H4 (cell line): Measurements from ENCODE around the gene IRF9. TPM values are rescaled to one million over a fixed set of nuclear protein-coding genes. Genes with fewer than 3 reads are reported as not detected.

Source experiments
- DNase-seq: peaks from one replicate; pipeline ENCODE4 v3.0.0-alpha.2; 2015; ENCODE audit warnings: low spot score
- total RNA-seq: library from RNA; depleted of rRNA; stranded (reverse); fragments of >200 nt; shearing (Covaris generic); gene quantifications from 2 replicates; pipeline ENCODE4 v1.2.3, GENCODE V29; 2014

IRF9 gene
- total RNA-seq, 1 experiment from 2014 or later, result 84.3 TPM

GRCh38 chr14:24177041-24177825 lies 16.2 kb downstream of the IRF9 start:
- DNase-seq, result no peak

DNA sequence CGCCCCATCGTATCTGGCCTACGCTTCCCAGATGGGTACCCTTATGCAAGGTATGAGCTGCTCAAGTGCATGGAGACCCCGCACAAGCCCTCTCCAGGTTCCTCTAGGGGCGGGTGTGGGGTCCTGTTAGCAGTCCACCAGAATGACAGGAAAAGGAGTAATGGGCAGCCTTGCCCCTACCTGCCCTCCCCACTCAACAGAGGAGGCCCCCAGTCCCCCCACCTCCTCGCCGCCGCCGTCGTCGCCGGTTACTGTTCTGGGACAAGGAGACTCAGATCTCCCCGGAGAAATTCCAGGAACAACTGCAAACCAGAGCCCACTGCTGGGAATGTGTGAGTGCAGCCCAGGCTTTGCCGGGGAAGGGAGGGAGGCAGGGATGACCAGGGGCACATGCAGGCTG lies 16.8 kb downstream of the IRF9 start:
- no peak for DNase-seq

DNA sequence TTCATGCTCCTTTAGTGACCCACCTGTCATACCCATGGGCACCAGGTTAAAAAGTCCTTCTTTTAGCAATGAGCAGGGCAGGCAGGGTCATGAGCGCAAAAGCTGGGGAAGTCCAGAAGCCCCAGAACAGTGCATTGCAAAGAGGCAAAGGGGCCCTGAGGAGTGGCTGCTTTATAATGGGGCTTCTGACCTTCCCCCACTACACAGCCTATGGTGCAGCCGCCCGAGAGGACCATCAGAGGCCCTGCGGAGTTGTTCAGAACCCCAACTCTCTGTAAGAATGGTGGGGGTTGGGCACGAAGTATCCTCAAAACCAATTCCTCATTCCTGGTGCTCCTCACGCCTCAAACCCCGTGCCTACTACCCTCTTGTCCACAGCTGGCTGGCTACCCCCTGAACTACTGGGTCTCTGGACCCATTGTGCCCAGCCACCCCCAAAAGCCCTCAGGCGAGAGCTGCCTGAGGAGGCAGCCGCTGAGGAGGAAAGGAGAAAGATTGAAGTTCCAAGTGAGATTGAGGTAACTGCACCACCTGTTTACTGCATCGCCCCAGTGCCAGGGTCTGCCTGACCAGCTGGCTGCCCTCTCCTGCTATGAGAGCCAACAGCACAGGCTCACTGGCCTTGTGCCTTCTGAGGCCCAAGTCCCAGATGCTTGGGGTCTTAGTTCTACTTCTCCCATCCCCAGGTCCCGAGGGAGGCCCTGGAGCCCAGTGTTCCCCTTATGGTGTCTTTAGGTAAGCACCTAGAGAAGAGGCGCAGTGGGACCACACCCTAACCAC lies 17.5 kb downstream of the IRF9 start:
- DNase-seq, result no peak

DNA sequence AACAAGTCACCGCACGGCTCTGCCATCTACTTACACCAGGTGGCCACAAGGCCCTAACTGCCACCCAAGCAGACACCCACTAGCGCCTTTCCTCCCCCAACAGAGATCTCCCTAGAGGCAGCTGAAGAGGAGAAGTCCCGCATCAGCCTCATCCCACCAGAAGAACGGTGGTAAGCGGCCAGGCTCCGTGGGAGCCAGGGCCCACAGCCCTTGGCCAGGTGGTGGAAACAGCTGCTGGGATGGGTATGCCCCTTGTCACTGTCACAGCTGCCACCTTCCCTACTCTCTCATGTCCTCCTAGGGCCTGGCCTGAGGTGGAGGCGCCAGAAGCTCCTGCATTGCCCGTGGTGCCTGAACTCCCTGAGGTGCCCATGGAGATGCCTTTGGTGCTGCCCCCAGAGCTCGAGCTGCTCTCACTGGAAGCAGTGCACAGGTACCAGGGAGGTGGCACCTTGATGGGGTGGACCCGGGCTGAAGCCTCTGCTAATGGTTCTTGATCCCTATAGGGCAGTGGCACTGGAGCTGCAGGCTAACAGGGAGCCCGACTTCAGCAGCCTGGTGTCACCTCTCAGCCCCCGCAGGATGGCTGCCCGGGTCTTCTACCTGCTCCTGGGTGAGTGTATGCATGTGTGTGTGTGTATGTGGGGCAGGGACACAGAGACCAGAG lies 18.4 kb downstream of the IRF9 start:
- no peak for DNase-seq

DNA sequence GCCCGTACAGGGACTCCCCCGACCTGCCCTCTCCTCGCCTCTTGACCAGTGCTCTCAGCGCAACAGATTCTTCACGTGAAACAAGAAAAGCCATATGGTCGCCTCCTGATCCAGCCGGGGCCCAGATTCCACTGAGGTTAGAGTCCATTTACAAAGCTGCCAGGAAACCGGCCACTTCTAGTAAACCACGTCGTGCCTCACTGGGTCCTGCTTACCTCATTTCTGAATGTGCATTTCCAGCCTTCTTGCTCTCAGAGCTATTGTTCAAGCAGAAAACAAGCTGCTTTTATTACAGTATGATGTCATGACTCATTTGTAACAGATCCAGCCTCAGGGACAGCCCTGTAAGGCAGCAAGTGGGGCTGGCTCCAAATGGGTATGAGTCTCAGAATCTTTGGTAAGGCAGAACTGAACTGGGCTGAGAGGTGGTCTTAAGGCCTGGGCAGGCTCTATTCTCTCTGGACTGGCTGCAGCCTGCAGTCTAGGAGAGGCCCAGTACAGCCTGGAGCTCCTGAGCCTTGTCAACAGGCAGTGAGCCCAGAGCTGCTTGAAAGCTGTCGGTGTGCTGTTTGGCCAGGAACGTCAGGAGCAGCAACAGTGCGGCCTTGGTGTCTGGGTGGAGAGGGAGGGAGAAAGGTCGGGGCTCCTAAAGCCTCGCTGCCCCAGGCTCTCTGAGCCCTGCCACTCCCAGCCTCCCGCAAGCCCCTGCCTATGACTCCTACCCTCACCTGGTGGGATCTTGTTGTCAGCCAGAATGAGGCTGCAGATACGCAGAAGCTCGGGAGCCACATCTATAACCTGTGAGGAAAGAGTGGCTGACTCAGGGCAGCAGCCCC lies 19.1 kb downstream of the IRF9 start:
- DNase-seq, result peak; percentile 43

DNA sequence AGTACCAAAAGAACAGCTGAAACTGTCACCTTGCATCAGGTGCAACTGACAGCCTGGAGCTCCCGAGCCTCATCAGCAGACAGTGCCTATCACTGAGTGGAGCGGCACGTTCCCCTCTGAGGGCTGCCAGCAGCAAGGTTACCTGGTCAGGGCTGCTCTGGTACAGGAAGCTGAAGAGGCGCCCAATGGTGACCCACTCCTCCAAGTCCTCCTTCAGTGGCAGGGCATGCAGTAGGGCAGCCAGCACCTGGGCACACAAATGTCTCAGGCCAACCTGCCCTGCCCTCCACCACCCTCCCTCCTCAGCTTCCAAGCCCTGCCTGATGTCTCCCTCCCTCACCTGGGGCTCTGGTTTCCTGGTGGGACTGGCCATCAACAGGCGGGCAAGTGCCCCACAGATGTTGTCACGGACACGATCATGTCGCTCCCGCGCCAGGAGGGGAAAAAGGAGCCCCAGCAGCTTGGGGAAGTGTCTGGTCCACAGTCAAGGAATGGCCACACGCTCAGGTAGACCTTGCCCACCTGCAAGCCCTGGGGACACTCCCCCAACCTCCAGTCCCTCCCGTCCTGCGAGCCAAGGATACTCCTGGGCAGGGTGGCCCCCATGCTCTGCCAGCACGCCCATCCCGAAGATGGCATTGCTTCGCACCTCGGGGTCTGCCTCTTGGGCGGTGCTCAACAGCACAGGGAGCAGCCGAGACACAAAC lies 20.5 kb downstream of the IRF9 start:
- no peak for DNase-seq

DNA sequence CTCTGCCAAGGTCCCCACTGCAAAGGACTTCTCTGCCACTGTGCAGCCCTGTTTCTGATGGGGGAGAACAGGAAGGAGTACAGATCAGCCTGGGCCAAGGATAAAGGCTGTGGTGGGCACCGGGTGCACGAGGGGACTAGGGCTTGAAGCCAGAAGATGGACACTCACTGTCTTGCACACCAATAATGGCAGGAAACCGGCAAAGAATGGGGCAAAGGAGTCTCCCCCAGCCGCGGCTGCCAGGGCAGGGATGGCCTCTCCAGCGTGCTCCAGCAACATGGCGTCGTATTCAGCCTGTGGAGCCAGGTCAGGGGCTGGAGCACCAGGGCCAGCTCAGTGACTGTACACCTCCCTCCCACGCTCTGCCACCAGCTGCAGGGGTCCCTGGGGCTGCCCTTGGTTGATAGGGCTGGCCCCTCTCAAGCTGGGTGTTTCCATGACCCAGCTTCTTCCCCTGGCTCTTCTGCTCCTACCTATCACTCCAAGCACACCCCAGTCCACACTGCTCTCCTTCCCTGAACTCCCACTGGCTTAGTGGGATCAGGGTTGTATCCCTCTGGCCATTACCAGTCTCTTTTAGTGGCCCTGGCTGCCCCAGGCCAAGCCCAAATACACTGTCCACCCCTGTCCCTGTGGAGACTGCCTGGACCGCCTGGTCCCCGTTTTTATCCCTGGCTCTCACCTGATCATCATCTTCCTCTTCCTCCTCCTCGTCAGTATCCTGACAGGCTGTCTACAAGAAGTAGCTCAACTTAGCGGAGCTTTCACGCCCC lies 21.2 kb downstream of the IRF9 start:
- DNase-seq, result no peak

- DNase-seq, result no peak
Observed at GRCh38 chr14:24183014-24183481, 22.0 kb downstream of the IRF9 start.

DNA sequence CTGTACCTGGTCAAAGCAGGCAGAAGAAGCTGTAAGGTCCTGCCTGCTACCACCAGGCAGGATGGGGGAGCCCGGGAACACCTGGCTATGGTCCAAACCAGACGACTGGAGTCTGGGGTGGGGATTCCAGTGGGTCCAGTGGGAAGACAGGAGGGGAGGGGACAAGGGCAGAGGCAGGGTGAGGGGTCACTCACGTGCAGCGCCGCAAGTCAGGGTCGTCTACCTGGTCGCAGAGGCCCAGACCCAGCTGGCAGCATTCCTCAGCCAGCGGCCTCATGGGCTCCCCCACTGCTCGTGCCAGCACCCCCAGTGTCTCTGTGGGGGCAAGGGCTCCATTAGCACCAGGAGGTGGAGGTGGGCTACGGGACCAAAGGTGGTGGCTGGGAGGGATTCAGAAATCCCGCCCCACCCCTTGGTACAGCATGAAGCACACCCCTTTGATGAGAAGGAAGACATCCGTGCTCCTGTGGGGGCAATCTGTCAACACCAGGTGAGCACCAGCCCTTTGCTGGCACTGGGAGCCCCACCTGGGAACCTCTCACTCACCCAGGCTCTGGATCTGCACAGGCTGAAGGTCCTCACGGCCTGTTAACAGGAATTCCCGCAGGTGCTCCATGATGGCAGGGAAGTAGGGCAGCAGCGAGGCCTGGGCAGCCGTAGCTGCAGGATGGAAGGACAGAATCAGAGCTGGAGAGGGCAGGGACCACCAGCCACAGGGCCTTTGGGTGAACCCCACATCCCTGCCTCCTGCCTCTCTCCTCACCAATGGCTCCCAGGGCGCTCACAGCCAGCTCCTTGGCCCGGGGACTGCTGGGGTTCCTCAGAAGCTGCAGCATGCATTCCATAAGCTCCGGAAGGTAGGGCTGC lies 23.3 kb downstream of the IRF9 start:
- DNase-seq, result no peak

- DNase-seq, result no peak
Observed at GRCh38 chr14:24185026-24185425, 24.0 kb downstream of the IRF9 start.

- DNase-seq, result no peak
Observed at GRCh38 chr14:24185741-24186140, 24.7 kb downstream of the IRF9 start.

DNA sequence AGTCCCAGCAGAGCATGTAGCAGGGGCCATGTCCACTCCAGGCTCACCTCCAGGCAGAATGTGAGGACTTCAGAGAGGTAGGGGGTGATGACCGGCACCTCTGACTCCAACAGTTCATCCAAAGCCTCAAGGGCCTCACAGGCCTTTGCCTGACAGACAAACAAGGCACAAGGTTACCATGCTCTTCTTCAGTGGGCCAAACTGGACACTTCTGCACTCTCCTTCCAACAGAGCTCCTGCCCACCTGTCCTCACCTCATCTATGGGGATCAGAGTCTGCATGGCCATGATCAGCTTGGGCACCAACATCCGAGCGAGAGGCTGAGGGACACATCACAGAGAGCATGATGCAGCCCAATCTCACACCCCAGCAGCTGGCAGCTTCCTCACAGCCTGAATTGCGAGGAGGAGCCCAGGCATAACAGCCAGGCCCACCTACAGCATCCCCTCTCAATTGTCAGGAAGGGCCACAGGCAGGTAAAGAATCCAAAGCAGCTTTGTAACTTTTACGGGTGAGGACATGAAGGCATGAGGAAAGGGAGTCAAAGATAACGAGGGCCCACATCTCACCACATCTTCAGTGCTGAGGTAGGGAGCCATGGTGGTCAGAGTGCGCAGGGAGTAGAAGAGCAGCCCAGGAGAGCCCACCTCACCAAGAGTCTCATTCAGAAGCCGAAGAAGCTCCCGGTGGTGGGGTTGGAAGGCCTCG lies 25.9 kb downstream of the IRF9 start:
- no peak for DNase-seq

DNA sequence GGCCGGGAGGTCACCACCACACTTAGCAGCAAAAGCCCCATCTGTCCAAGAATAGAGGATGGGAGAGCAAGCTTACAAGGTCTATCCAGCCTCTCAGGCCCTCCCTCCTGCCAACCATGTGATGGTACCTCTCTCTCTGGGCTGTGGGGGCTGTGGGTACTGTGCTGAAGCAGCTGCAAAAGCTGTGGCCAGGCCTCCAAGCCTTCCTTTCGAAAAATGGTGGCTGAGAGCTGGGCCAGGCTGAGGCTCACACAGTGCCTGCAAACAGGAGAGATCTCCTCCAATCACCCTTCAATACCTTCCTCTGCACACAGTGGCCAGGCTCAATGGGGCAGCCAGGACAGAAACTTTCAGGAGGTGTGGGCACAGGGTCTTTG lies 26.5 kb downstream of the IRF9 start:
- no peak for DNase-seq

DNA sequence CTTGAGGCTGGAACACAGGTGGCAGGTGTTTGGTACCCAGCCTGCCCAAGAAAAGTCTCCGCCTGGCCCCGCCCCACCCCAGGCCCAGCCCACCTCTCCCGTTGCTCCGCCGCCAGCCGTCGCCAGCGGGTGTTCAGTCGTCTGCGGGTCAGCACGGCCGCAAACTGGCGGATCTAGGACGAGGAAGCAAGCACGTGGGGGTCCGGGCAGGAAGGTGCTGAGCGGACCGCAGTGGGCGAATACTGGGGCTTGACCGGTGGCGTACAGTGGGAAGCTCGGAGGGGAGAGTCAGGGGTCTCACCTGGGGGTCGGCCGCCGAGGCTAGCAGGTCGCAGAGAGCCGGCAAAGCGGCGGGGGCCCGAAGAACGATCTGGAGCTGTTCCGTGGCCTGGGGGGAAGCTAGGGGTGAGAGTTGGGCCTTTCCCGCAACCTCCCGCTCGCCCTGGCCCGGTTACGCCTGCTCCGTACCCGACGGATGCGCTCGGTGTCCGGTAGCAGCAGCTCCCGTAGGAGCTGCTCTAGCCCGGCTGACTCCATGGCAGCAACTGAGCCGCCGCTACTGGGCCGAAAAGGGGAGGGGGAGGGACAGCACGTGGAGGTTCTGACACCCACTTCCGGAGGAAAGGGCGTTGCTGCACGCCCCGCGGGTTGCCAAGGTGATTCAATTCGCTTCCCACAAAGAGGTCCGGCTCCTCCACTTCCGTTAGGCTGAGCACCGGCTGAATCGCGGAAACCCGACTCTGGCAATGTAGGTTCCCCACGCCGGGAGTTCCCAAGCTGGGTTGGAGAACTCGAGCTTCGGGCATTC lies 27.4 kb downstream of the IRF9 start, which contains the start of gene IPO4:
Gene IPO4, minus strand, starts transcription at position 566 of the 808 bp plus-strand sequence. Its CDS starts 29 bp downstream, at position 537.
- peak; percentile 96 for DNase-seq

DNA sequence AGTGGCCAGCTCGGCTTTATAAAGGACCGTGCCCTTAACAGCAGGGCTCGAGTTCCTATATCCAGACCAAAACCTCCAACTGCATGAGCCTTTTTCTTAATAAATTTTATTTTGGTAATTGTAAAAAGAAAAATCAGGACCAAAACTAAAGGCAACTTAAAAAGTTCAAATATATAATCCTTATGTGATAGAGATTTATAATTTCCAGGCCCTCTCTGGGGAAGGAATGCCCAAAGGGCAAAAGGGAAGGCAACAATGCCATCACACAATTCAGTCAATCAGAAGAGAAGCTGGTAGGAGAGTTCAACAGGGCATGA lies 28.0 kb downstream of the IRF9 start:
- no peak for DNase-seq

- no peak for DNase-seq
Observed at GRCh38 chr14:24189460-24189859, 28.4 kb downstream of the IRF9 start.

DNA sequence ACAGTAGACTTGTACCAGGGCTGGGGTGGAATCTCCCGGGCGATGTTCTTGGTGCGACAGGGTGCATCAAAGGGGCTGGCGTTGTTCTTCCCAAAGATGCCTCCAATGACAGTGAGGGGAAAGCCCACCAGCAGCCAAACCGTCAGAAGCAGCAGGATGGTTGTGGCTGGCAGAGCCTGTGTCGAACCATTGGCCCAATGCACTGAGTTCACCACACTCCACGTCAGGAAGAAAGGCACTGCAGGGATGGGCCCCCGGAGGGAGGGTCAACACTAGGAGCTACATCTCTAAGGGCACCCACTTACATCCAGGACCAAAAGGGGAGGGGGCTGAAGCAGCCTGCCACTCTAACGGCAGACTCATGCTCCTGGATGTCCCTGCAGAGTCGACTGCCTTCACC lies 29.4 kb downstream of the IRF9 start:
- DNase-seq, result no peak

DNA sequence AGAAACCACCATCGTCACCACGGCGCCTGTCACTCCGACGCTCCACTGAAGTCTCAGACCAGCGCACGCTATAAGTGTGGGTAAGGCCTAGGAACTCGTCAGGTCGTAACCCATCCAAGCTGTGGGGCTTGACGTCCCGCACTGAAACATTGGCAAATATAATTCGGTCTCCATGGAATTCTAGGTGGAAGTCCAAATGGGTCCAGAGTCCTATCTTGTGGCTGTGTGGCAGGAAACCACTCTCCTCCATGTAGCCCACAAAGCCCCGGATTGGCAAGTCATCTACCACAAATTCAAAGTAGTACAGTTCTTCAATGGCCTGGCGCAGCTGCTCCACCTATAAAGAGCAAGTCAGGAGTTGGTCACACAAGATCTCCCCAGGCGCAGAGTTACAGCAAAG lies 31.9 kb downstream of the IRF9 start:
- DNase-seq, result no peak
